Myocyte (in vitro differentiated cells): Measurements from ENCODE around the gene SASH1. TPM values are rescaled to one million over a fixed set of nuclear protein-coding genes. Genes with fewer than 3 reads are reported as not detected.

Experiments
- DNase-seq: peaks from one replicate; pipeline ENCODE4 v3.0.0-alpha.2; 2012; ENCODE audit warnings: low read depth
- total RNA-seq: library from RNA; depleted of rRNA; stranded (reverse); fragments of >200 nt; gene quantifications from 2 replicates; pipeline ENCODE4 v1.2.3, GENCODE V29; 2014

The SASH1 gene
- total RNA-seq, 1 donor from 2014 or later: 39.4 TPM

GRCh38 chr6:148538261-148539190, 195.9 kb downstream of the SASH1 start:
- DNase-seq: peak; percentile 68

- no peak for DNase-seq
Observed at GRCh38 chr6:148543540-148543939, 200.9 kb downstream of the SASH1 start.

- DNase-seq: no peak
Observed at GRCh38 chr6:148544421-148544820, 201.8 kb downstream of the SASH1 start.

- no peak for DNase-seq
Observed at GRCh38 chr6:148545901-148546300, 203.3 kb downstream of the SASH1 start.

- no peak for DNase-seq
Observed at GRCh38 chr6:148547110-148547509, 204.5 kb downstream of the SASH1 start.

- no peak for DNase-seq
Observed at GRCh38 chr6:148548065-148548748, 205.6 kb downstream of the SASH1 start.

- DNase-seq: no peak
Observed at GRCh38 chr6:148548749-148549140, 206.1 kb downstream of the SASH1 start.

GRCh38 chr6:148550569-148550968, 207.9 kb downstream of the SASH1 start:
- no peak for DNase-seq

GRCh38 chr6:148551226-148551625, 208.6 kb downstream of the SASH1 start:
- DNase-seq: no peak

- DNase-seq: no peak
Observed at GRCh38 chr6:148556410-148556809, 213.8 kb downstream of the SASH1 start.

- no peak for DNase-seq
Observed at GRCh38 chr6:148557796-148558321, 215.2 kb downstream of the SASH1 start.

- peak; percentile 74 for DNase-seq
Observed at GRCh38 chr6:148559848-148560433, 217.3 kb downstream of the SASH1 start.

GRCh38 chr6:148561629-148562028, 219.0 kb downstream of the SASH1 start:
- no peak for DNase-seq

GRCh38 chr6:148563066-148563465, 220.4 kb downstream of the SASH1 start:
- no peak for DNase-seq

- DNase-seq: no peak
Observed at GRCh38 chr6:148564494-148565035, 221.9 kb downstream of the SASH1 start.

GRCh38 chr6:148565321-148565926, 222.8 kb downstream of the SASH1 start:
- no peak for DNase-seq

- DNase-seq: peak; percentile 60
Observed at GRCh38 chr6:148565930-148566663, 223.5 kb downstream of the SASH1 start.

GRCh38 chr6:148566664-148567350, 224.2 kb downstream of the SASH1 start:
- DNase-seq: no peak

- no peak for DNase-seq
Observed at GRCh38 chr6:148570456-148570855, 227.8 kb downstream of the SASH1 start.
